HEK293T (cell line): Measurements from ENCODE around the gene PDE4B.

ENCODE experiments used
- BHLHE40 ChIP-seq: fragments of 450-650 bp; IDR thresholded peaks from 2 replicates; pipeline ENCODE4 v1.6.1; 2016; ENCODE audit warnings: mild to moderate bottlenecking, moderate library complexity, borderline replicate concordance
- FOXA1 ChIP-seq: fragments of 450-650 bp; IDR thresholded peaks from 2 replicates; pipeline ENCODE4 v1.6.1; 2016; ENCODE audit warnings: mild to moderate bottlenecking
- FOXM1 ChIP-seq: fragments of 450-650 bp; IDR thresholded peaks from 2 replicates; pipeline ENCODE4 v1.6.1; 2017; ENCODE audit warnings: mild to moderate bottlenecking, borderline replicate concordance
- HDGF ChIP-seq: fragments of 450-650 bp; IDR thresholded peaks from 2 replicates; pipeline ENCODE4 v1.6.1; 2017; ENCODE audit warnings: antibody characterized with exemption, borderline replicate concordance
- L3MBTL2 ChIP-seq: fragments of 450-650 bp; conservative IDR thresholded peaks from 2 replicates; pipeline ENCODE4 v1.6.1; 2016; ENCODE audit warnings: mild to moderate bottlenecking
- LEF1 ChIP-seq: fragments of 450-650 bp; IDR thresholded peaks from 2 replicates; pipeline ENCODE4 v1.6.1; 2017; ENCODE audit warnings: mild to moderate bottlenecking, borderline replicate concordance
- PKNOX1 ChIP-seq: fragments of 450-650 bp; IDR thresholded peaks from 2 replicates; pipeline ENCODE4 v1.6.1; 2016
- SUZ12 ChIP-seq: fragments of 450-650 bp; IDR thresholded peaks from 2 replicates; pipeline ENCODE4 v1.6.1; 2016; ENCODE audit warnings: mild to moderate bottlenecking
- ZNF384 ChIP-seq: fragments of 450-650 bp; IDR thresholded peaks from 2 replicates; pipeline ENCODE4 v1.6.1; 2016

- no peak for TF ChIP-seq FOXM1
- no peak for TF ChIP-seq BHLHE40
- no peak for TF ChIP-seq SUZ12
- no peak for TF ChIP-seq PKNOX1
- TF ChIP-seq HDGF: no peak
- no peak for TF ChIP-seq LEF1
- TF ChIP-seq FOXA1: no peak
- TF ChIP-seq L3MBTL2: no peak
- TF ChIP-seq ZNF384: no peak
Observed at GRCh38 chr1:66316464-66317247, 524.0 kb downstream of the PDE4B start.
